IMR-90 (cell line): ENCODE measurements around the gene PTPRN2. TPM values are rescaled to one million over a fixed set of nuclear protein-coding genes. Genes with fewer than 3 reads are reported as not detected.

ENCODE experiments used
- ATAC-seq: fragments of 200-7000 bp; cut with Tn5 transposase; 2 replicates; pipeline ENCODE4 v1.9.1; 2020; ENCODE audit warnings: low read depth, mild to moderate bottlenecking, moderate library complexity
- BruUV-seq: library from RNA; stranded (reverse); fragments of 400-500 nt; replicated peaks from 2 replicates; lab custom pipeline; 2021; lab: Mats Ljungman, UMichigan
- CTCF ChIA-PET: fragments of 300-600 bp; formaldehyde crosslinking; extraction: SDS; loops from one replicate; lab custom pipeline; 2021; ENCODE audit warnings: antibody characterized with exemption; lab: Yijun Ruan, JAX
- POLR2A ChIA-PET: fragments of 300-600 bp; sonication (Branson Sonifier 250); formaldehyde crosslinking; loops from one replicate; lab custom pipeline; 2022; ENCODE audit warnings: antibody characterized with exemption; ENCODE audit not compliant: unreplicated experiment; lab: Charles Lee
- DNase-seq: peaks from one replicate; pipeline ENCODE4 v3.0.0; 2013
- H2AFZ ChIP-seq: replicated peaks from 2 replicates; pipeline ENCODE3; 2013; ENCODE audit warnings: low read length, mild to moderate bottlenecking; ENCODE audit not compliant: poor library complexity
- H2AK5ac ChIP-seq: 2 replicates; pipeline ENCODE4 v1.6.1; 2013; ENCODE audit warnings: low read depth, low read length, inconsistent platforms
- H2AK9ac ChIP-seq: replicated peaks from 2 replicates; pipeline ENCODE3; 2013; ENCODE audit warnings: mild to moderate bottlenecking, low read depth, low read length, moderate library complexity; ENCODE audit not compliant: poor library complexity
- H2BK120ac ChIP-seq: 2 replicates; pipeline ENCODE4 v1.6.1; 2013; ENCODE audit warnings: low read depth, low read length, inconsistent platforms
- H2BK15ac ChIP-seq: 3 replicates; pipeline ENCODE4 v1.6.1; 2013; ENCODE audit warnings: low read depth, low read length, inconsistent platforms
- H2BK20ac ChIP-seq: 2 replicates; pipeline ENCODE4 v1.6.1; 2013; ENCODE audit warnings: low read depth, mild to moderate bottlenecking, inconsistent platforms, low read length, moderate library complexity
- H2BK5ac ChIP-seq: 2 replicates; pipeline ENCODE4 v1.6.1; 2013; ENCODE audit warnings: mild to moderate bottlenecking, low read depth, low read length, inconsistent platforms; ENCODE audit not compliant: poor library complexity, severe bottlenecking
- H3K14ac ChIP-seq: replicated peaks from 2 replicates; pipeline ENCODE4 v1.6.1; 2013; ENCODE audit warnings: low read depth, low read length, inconsistent platforms
- H3K18ac ChIP-seq: 2 replicates; pipeline ENCODE4 v1.6.1; 2013; ENCODE audit warnings: low read depth, low read length, control low read depth
- H3K23ac ChIP-seq: 2 replicates; pipeline ENCODE4 v1.6.1; 2013; ENCODE audit warnings: low read depth, low read length, inconsistent platforms
- H3K27ac ChIP-seq: 2 replicates; pipeline ENCODE4 v1.5.1; 2013; ENCODE audit warnings: mild to moderate bottlenecking, control low read depth, low read length; ENCODE audit not compliant: insufficient read depth
- H3K27me3 ChIP-seq: 2 replicates; pipeline ENCODE4 v1.6.1; 2013; ENCODE audit warnings: low read length; ENCODE audit not compliant: control insufficient read depth, insufficient read depth
- H3K36me3 ChIP-seq: 2 replicates; pipeline ENCODE4 v1.6.1; 2013; ENCODE audit warnings: low read length, mixed read lengths; ENCODE audit not compliant: control insufficient read depth, insufficient read depth
- H3K4ac ChIP-seq: 2 replicates; pipeline ENCODE4 v1.6.1; 2013; ENCODE audit warnings: low read depth, low read length, inconsistent platforms
- H3K4me1 ChIP-seq: 2 replicates; pipeline ENCODE4 v1.6.1; 2013; ENCODE audit warnings: low read length, mixed read lengths; ENCODE audit not compliant: control insufficient read depth, insufficient read depth
- H3K4me2 ChIP-seq: 2 replicates; pipeline ENCODE4 v1.6.1; 2013; ENCODE audit warnings: low read depth, mild to moderate bottlenecking, control low read depth, low read length, moderate library complexity
- H3K4me3 ChIP-seq: 2 replicates; pipeline ENCODE4 v1.5.1; 2013; ENCODE audit warnings: low read depth, mild to moderate bottlenecking, control low read depth, low read length, moderate library complexity; ENCODE audit not compliant: insufficient read depth
- H3K56ac ChIP-seq: 2 replicates; pipeline ENCODE4 v1.6.1; 2013; ENCODE audit warnings: low read length, inconsistent platforms; ENCODE audit not compliant: insufficient read depth; ENCODE audit errors: extremely low read depth
- H3K79me1 ChIP-seq, 2 experiments: 2 replicates each; pipeline ENCODE4 v1.6.1; 2013; ENCODE audit warnings: low read length in 2 of 2, inconsistent platforms in 1 of 2, low read depth in 1 of 2
- H3K9ac ChIP-seq: 2 replicates; pipeline ENCODE4 v1.6.1; 2013; ENCODE audit warnings: low read depth, low read length, control low read depth
- H3K9me1 ChIP-seq: 2 replicates; pipeline ENCODE4 v1.6.1; 2013; ENCODE audit warnings: low read length, inconsistent platforms; ENCODE audit not compliant: insufficient read depth
- H3K9me3 ChIP-seq: 2 replicates; pipeline ENCODE4 v1.6.1; 2013; ENCODE audit warnings: low read length; ENCODE audit not compliant: control insufficient read depth, insufficient read depth
- H4K20me1 ChIP-seq: 2 replicates; pipeline ENCODE4 v1.6.1; 2013; ENCODE audit warnings: low read length, inconsistent platforms; ENCODE audit not compliant: insufficient read depth
- H4K5ac ChIP-seq: 2 replicates; pipeline ENCODE4 v1.6.1; 2013; ENCODE audit warnings: mild to moderate bottlenecking, low read depth, low read length, control low read depth
- H4K8ac ChIP-seq, 2 experiments: 2 replicates each; pipeline ENCODE4 v1.6.1; 2013; ENCODE audit warnings: low read depth in 2 of 2, low read length in 2 of 2, control low read depth in 1 of 2, inconsistent platforms in 1 of 2
- H4K91ac ChIP-seq: 2 replicates; pipeline ENCODE4 v1.6.1; 2013; ENCODE audit warnings: low read depth, low read length, inconsistent platforms; ENCODE audit not compliant: insufficient read depth
- BHLHE40 ChIP-seq: fragments of 150-350 bp; IDR thresholded peaks from 2 replicates; pipeline ENCODE4 v1.6.1; 2016; ENCODE audit warnings: mild to moderate bottlenecking, low read depth, low read length
- CEBPB ChIP-seq: IDR thresholded peaks from 2 replicates; pipeline ENCODE4 v1.6.1; 2012; ENCODE audit warnings: low read depth, low read length, improper control_type of control experiment
- CHD1 ChIP-seq: IDR thresholded peaks from 2 replicates; pipeline ENCODE4 v1.6.1; 2012; ENCODE audit warnings: low read depth, low read length, improper control_type of control experiment
- CTCF ChIP-seq: conservative IDR thresholded peaks from 2 replicates; pipeline ENCODE4 v1.5.1; 2012; ENCODE audit warnings: mild to moderate bottlenecking, low read depth, low read length, improper control_type of control experiment
- ELK1 ChIP-seq: fragments of 150-350 bp; IDR thresholded peaks from 2 replicates; pipeline ENCODE4 v1.6.1; 2016; ENCODE audit warnings: low read depth, mild to moderate bottlenecking, low read length, moderate library complexity, borderline replicate concordance
- FOS ChIP-seq: fragments of 150-350 bp; IDR thresholded peaks from 2 replicates; pipeline ENCODE4 v1.6.1; 2016; ENCODE audit warnings: low read depth, low read length
- MAFK ChIP-seq: IDR thresholded peaks from 2 replicates; pipeline ENCODE4 v1.6.1; 2012; ENCODE audit warnings: low read depth, low read length, improper control_type of control experiment
- MAZ ChIP-seq: IDR thresholded peaks from 2 replicates; pipeline ENCODE4 v1.6.1; 2012; ENCODE audit warnings: low read depth, mild to moderate bottlenecking, low read length, improper control_type of control experiment, moderate library complexity, borderline replicate concordance
- MXI1 ChIP-seq: IDR thresholded peaks from 2 replicates; pipeline ENCODE4 v1.6.1; 2012; ENCODE audit warnings: low read depth, mild to moderate bottlenecking, low read length, moderate library complexity, borderline replicate concordance
- NFE2L2 ChIP-seq: fragments of 150-350 bp; IDR thresholded peaks from 2 replicates; pipeline ENCODE4 v1.6.1; 2016; ENCODE audit warnings: low read depth, mild to moderate bottlenecking, low read length
- POLR2A ChIP-seq: IDR thresholded peaks from 2 replicates; pipeline ENCODE4 v1.6.1; 2012; ENCODE audit warnings: mild to moderate bottlenecking, low read depth, low read length
- RAD21 ChIP-seq: IDR thresholded peaks from 2 replicates; pipeline ENCODE4 v1.6.1; 2012; ENCODE audit warnings: low read length, improper control_type of control experiment
- RCOR1 ChIP-seq: IDR thresholded peaks from 2 replicates; pipeline ENCODE4 v1.6.1; 2012; ENCODE audit warnings: mild to moderate bottlenecking, low read length, improper control_type of control experiment; ENCODE audit not compliant: insufficient replicate concordance
- RFX5 ChIP-seq: IDR thresholded peaks from 2 replicates; pipeline ENCODE4 v1.8.0; 2012; ENCODE audit warnings: low read depth, mild to moderate bottlenecking, low read length, moderate library complexity
- SMC3 ChIP-seq: fragments of 150-350 bp; IDR thresholded peaks from 2 replicates; pipeline ENCODE4 v1.6.1; 2016; ENCODE audit warnings: low read depth, mild to moderate bottlenecking, antibody characterized with exemption, low read length, moderate library complexity
- WGBS, 2 experiments: methylation state at CpG; one replicate each; pipeline versions ENCODE4 v1.1.5 to v1.1.7; 2013; ENCODE audit warnings: missing lambda C conversion rate in 2 of 2; ENCODE audit not compliant: insufficient read length in 1 of 2; ENCODE audit errors: extremely low coverage in 2 of 2; 5-methylcytosine and 5-hydroxymethylcytosine counted together
- dilution Hi-C: fragments of 300-500 bp; cut with HindIII; formaldehyde crosslinking; loops from one replicate; pipeline ENCODE4 v1.14.3; 2018; ENCODE audit warnings: low sequenced_read_pairs; ENCODE audit not compliant: unreplicated experiment
- in situ Hi-C: fragments of 300-500 bp; cut with MboI; formaldehyde crosslinking; loops from 3 replicates; pipeline ENCODE4 v1.14.3; 2019; ENCODE audit warnings: low sequenced_read_pairs, inconsistent platforms, mixed read lengths
- intact Hi-C: fragments of 100-400 bp; cut with micrococcal nuclease; formaldehyde crosslinking; loops from 2 replicates; pipeline ENCODE4 v1.10.0; 2022
- polyA plus RNA-seq, 3 experiments: library from polyadenylated mRNA; depleted of rRNA; stranded (reverse); fragments of >200 nt; gene quantifications; 2 replicates each; pipeline ENCODE4 v1.2.3, GENCODE V29; 2012; ENCODE audit warnings: low replicate concordance in 1 of 3
- total RNA-seq: library from RNA; depleted of rRNA; stranded (reverse); fragments of >200 nt; gene quantifications from 2 replicates; pipeline ENCODE4 v1.2.3, GENCODE V29; 2012
- TF ChIP-seq, protein P1 (sequence below): fragments of 150-350 bp; IDR thresholded peaks from 2 replicates; pipeline ENCODE4 v1.6.1; 2017; ENCODE audit warnings: mild to moderate bottlenecking, antibody characterized with exemption, low read length, low read depth

Gene PTPRN2
- total and polyA plus RNA-seq, 2 of the 4 experiments (the other 2 are of a cell fraction), result 0.03 TPM; not detected in 1

DNA sequence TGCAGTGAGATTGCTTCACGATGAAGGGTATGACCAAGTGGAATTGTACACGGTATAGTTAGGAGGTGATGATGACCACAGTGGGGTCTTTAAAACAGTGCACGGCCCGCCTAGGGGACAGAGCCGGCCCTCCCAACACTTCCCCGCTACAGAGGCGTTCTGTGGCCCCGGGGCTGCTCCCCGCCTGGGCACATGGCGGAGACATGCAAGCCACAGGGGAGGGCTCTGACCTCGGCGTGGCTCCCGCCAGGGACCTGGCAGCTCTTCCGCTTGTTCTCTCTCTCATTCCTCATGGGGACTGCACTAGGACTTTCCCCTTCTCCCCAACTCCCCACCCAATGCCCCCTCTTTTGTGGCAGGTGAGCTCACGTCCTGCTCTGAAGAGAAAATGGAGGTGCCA is 857.0 kb downstream of the PTPRN2 start:
- ChIA-PET CTCF (no interaction called here), POLR2A (no interaction called here)
- BruUV-seq, result no TSS peak

More for the DNA sequence above, 857.0 kb downstream of the PTPRN2 start:
- no peak overlapping the region for H2BK120ac ChIP-seq
- dilution Hi-C loops (no loop called here), in situ Hi-C loops (no loop called here), intact Hi-C loops (no loop called here)
- H3K4me2 ChIP-seq, result no peak overlapping the region
- H3K36me3 ChIP-seq, result no peaks in the 10 kb centered on the region
- 76% methylated on average over 5 of the region's 15 CpGs; no CpG with 5 or more reads in 1 of the 2 experiments for WGBS, 2 experiments
- H2BK20ac ChIP-seq, result no peak overlapping the region
- H4K8ac ChIP-seq, result no peak overlapping the region
- no peak overlapping the region for H2AFZ ChIP-seq
- no peaks in the 10 kb centered on the region for H4K20me1 ChIP-seq
- no peak overlapping the region for H3K56ac ChIP-seq
- H2BK15ac ChIP-seq, result no peak overlapping the region
- TF ChIP-seq SMC3 (no peak), NFE2L2 (no peak), CTCF (no peak), RFX5 (no peak), CEBPB (no peak), CHD1 (no peak), RAD21 (no peak), MXI1 (no peak), MAFK (no peak), RCOR1 (no peak), FOS (no peak), ELK1 (no peak), MAZ (no peak), BHLHE40 (no peak), POLR2A (no peak)
- TF ChIP-seq, protein P1, sequence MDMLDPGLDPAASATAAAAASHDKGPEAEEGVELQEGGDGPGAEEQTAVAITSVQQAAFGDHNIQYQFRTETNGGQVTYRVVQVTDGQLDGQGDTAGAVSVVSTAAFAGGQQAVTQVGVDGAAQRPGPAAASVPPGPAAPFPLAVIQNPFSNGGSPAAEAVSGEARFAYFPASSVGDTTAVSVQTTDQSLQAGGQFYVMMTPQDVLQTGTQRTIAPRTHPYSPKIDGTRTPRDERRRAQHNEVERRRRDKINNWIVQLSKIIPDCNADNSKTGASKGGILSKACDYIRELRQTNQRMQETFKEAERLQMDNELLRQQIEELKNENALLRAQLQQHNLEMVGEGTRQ, result no peak
- no peak overlapping the region for H2BK5ac ChIP-seq
- H3K14ac ChIP-seq, result no peak overlapping the region
- H3K9me3 ChIP-seq, result peaks cover 39% of the 10 kb centered on the region
- H4K5ac ChIP-seq, result no peak overlapping the region
- no peaks in the 10 kb centered on the region for H3K79me1 ChIP-seq
- ATAC-seq (no peak), DNase-seq (no peak)
- H3K4ac ChIP-seq, result no peak overlapping the region
- H2AK5ac ChIP-seq, result no peak overlapping the region
- no peak overlapping the region for H3K27ac ChIP-seq
- no peak overlapping the region for H3K23ac ChIP-seq
- H2AK9ac ChIP-seq, result no peak overlapping the region
- H3K9ac ChIP-seq, result no peak overlapping the region
- H4K91ac ChIP-seq, result no peak overlapping the region
- no peak overlapping the region for H3K4me3 ChIP-seq
- H3K27me3 ChIP-seq, result no peaks in the 10 kb centered on the region
- H3K9me1 ChIP-seq, result no peaks in the 10 kb centered on the region
- H3K4me1 ChIP-seq, result no peaks in the 10 kb centered on the region
- no peak overlapping the region for H3K18ac ChIP-seq
